ENCODE measurements around the gene SGTB.

- TF ChIP-seq CTCF (IDR thresholded peaks at IDR 0.05) (no peak), POLR2AphosphoS5 (IDR thresholded peaks at IDR 0.05) (no peak)
Observed at GRCh38 chr5:65767565-65767964, 45.7 kb upstream of the SGTB start.
